Smooth muscle cell of the brain vasculature (primary cell): Measurements from ENCODE around the gene GALNT18.

Experiments used
- DNase-seq: peaks from one replicate; pipeline ENCODE4 v3.0.0-alpha.2; 2012; ENCODE audit warnings: low read depth, low spot score

GALNT18 gene

GRCh38 chr11:11409901-11410300, 211.9 kb downstream of the GALNT18 start:
- DNase-seq = no peak

DNA sequence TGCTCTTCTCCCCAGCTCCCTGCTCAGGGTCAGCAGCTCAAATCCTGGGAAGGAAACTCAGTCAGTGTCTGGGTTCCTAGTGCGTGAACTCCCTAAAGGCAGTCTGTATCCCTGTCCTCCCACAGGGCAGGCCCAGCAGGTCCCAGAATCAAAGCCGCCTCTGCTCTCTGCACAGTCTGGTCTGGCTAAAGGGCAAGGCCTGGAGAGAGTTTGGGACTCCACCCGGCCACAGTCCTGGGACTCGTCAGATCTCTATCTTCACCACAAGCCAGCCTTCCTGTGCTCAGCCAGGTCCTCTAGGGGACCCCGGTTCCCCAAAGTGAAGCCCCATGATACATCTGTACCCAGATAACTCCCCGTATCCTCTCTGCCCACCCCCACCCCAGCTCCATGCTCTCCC, 212.6 kb downstream of the GALNT18 start:
- no peak for DNase-seq

GRCh38 chr11:11408436-11409221, 213.2 kb downstream of the GALNT18 start:
- DNase-seq = no peak

DNA sequence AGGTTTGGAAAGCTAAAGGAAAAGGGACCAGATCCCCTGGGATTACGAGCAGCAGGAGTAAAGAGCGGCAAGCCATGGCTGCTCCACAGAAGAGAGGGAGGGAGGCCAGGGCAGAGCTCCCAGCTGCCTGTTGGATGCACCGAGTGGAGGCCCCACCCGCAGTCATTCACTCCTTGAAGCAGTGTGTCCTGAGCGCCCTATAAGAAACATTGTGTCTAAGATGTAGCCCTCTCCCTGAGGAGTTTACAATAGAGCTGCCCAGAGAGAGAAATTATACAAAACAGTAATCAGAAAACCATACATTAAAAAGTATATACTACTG, 214.1 kb downstream of the GALNT18 start:
- no peak for DNase-seq

DNA sequence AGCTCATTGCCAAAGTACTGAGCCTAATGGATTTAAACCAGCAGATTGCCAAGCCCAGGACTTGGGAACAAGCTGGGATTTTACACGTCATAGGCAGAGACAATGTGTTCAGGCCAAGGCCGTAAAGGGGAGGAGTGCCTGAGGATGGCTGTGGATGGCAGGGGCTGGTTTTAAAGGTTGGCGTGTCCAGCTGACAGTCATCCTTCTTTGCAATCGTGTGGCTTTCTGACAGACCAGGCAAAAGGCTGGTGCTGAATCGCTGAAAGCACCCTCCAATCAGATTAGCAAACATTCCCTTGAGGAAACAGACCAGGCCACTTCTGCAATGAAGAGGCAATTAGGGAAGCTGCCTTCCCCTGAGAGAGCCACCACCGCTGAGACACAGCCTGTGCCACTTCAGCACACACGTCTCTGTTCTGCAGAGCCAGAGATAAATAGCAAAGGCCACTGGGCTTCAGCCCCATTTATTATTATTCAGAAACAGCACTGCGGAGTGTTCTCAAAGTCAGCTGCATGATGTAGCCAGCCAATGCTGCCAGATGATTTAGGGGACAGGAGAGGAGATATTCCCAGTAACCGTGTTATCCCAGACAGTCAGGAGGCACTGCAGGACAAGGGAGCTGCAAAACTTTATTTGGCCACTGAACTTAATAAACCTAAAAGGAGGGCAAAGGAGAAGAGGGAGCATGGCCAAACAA, 214.6 kb downstream of the GALNT18 start:
- no peak for DNase-seq

GRCh38 chr11:11406652-11407051, 215.2 kb downstream of the GALNT18 start:
- DNase-seq = no peak

GRCh38 chr11:11403763-11404725, 217.8 kb downstream of the GALNT18 start:
- DNase-seq = no peak

GRCh38 chr11:11401960-11402535, 219.8 kb downstream of the GALNT18 start:
- DNase-seq = no peak

- no peak for DNase-seq
Observed at GRCh38 chr11:11400635-11401232, 221.1 kb downstream of the GALNT18 start.

GRCh38 chr11:11400121-11400520, 221.7 kb downstream of the GALNT18 start:
- DNase-seq = no peak

DNA sequence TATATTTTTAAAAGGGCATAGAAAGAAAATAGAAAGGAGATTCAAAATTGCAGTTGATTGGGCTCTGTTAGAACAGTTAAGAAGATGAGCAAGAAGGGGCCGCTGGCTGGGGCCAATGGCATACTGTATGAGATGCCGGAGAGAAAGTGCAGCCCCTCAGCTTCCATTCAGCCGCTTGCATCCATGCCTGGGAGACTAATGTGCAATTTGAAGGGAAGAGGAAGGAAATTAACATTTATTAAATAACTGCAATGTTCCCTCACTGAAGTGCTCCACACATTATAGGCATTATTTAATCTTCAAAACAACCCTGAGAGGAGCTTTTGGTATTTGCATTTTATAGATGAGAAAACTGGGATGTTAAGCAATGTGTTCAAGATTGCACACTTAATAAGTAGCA, 224.0 kb downstream of the GALNT18 start:
- DNase-seq = no peak

- DNase-seq = no peak
Observed at GRCh38 chr11:11397036-11397415, 224.8 kb downstream of the GALNT18 start.

GRCh38 chr11:11396301-11397035, 225.3 kb downstream of the GALNT18 start:
- DNase-seq = no peak

- no peak for DNase-seq
Observed at GRCh38 chr11:11395126-11395525, 226.7 kb downstream of the GALNT18 start.

DNA sequence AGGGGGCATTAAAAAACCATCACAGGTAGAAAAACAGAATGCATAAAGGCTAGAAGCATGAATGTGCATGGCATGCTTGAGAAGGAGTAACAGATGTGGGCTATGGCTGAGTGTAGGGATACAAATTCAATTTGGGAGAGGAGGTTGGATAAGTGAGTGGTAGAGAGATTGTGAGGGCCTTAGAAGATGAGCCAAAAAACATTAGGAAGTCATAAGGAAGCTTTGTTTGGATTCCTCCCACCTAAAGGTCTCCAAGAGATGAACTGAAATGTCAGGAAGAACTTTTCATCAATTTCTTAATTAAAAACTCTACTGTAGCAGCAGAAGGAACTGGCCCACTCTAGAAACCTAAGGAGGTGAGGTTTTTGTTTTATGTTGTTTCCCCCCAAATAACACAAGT, 227.6 kb downstream of the GALNT18 start:
- no peak for DNase-seq

DNA sequence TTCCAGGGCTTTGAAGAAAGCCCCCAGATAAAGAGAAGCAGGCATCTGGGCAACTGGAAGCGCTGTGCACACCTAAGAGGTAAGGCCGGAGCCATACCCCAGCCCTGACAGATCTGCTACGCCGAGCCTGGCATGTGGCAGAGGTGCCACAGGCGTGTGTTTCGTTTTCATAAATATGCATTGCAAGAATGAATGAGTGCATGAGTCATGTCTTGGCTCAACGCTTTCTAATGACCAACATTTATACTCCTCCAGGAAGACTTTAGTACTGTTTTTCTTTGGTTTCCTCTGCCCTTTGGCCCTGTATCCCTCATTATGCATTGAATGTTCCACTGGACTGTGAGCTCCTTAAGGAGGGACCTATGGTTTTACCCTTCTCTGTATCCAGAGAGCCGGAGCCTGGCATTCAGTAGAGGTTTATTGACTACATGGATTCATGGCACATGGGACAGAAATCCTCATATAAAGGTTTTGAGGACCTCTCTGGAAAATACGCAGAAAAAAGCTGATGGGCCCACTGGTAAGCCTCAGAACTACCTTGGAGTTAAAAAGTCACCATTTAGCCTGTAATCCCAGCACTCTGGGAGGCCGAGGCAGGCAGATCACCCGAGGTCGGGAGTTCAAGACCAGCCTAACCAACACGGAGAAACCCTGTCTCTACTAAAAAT, 229.9 kb downstream of the GALNT18 start:
- no peak for DNase-seq

DNA sequence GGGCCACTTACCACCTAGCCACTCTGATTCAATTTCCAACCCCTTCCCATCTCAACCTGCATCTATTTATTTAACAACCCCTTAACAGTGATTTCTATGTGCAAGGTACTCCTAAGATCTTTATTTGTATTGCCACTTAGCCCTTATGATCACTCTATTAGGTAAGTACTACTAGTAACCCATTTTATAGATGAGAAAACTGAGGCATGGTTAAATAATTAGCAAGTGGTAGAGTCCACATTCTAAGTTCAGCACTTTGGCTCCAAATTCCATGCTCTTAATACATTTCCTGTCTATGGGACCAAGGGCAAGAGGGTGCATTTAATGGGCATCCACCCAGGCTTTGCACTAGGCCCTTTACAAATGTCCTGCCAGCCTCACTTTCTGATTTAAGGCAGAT, 230.6 kb downstream of the GALNT18 start:
- DNase-seq = no peak

DNA sequence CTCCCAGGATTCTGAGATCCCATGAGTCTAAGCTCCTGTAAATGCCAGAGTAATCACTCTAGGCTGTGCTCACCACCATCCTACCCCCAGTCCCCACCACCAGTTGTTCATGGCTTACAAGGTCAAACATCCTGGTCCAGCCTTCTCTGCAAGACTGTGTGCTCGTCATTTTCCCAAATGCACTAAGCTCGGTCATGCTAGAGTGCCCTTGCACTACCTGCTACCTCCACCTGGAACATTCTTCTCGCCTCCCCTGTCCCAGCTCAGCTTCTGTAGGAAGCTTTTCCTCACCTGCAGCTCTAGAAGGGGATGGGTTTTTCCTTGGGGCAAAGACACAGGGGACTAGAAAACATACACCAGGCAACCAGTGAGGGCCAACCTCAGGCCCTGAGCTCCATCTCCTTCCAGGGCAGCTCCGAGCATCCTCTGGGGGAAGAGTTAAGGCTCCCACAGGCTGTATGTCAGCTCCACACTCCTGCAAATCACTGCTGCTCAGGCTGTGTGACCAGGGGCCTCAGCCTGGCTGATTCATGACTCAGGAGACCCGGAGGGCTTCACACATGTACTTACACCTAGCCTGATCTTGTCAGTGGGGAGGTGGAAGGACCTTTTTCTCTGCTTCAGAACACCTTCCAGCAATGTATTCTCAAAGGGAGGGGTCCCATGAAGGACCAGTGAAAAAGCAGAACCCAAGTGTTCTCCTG, 231.6 kb downstream of the GALNT18 start:
- no peak for DNase-seq

DNA sequence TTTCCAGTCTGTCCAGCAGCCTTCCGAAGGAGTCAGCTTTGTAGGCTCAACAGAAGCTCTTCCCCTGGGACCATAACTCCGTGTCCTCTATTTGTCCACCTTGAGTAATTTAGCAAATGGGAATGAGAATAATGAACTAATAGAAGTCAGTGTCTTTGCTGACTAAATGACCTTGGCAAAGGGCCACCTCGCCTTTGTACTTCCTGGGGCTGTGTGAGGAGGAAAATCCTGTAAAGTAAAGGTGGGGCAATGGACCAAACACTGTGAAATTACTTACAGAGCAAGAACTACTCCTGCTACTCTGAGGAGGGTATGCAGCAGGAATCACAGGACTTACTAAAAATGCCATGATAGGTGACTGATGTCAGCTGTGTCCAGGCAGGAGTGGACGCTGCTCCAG, 232.6 kb downstream of the GALNT18 start:
- DNase-seq = no peak
